Measurements from ENCODE around the gene STXBP3. TPM values are rescaled to one million over a fixed set of nuclear protein-coding genes. Genes with fewer than 3 reads are reported as not detected.

STXBP3 gene
- polyA plus RNA-seq, 2 of the 4 experiments (the other 2 are of a cell fraction) = 30.4 to 44.8 TPM

DNA sequence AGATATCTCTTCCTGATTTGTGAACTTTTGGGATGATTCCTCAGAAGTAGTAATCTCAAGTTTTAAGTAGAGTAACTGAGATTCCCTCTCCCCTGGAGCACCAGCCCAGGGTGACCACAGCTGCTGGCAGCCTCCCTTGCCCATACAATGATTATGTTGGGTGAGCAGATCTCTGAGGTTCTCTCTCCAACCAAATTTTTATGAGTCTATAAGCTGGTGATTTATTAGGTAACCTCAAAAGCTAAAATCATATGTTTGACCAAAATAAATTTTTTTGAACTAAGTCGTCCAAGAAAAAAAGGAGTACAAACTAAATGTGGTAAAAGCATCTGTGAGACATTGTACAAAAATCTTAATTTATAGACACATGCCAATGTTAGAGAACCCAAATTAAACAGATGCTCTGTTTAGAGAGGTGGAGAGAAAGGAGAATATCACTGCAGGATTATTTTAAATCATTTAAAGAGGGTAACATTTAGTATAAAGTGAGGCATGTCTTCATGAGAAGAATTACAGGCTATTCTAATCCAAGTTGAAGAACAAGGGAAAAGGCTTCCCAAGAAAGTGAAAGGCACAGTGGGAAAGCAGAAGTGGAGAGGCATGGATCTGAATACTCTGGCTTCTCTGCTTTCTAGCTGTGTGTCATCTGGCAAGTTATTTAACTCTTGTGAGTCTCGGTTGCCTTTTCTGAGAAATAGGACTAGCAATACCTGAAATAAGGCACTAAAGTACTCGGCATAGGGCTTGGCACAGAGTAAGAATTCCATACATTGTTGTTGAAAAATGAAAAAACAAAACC lies 107.9 kb downstream of the STXBP3 start:
- FAIRE-seq = no peak
- H3K4me1 ChIP-seq = no peaks in the 10 kb centered on the region
- no peak for ATAC-seq
- no peaks in the 10 kb centered on the region for H3K9me3 ChIP-seq
- ChIA-PET CTCF (interaction anchor here (1.3 kb wide), 1 partner anchor 25 kb away, joined by 3 read pairs; no protein-coding TSS in a partner anchor), POLR2A (no interaction called here)
- DNase-seq (ENCODE audit: low read depth in 1 of 2, low spot score in 1 of 2) = no peak
- H3K27ac ChIP-seq = no peak overlapping the region
- WGBS (ENCODE audit: missing lambda C conversion rate) = 37% methylated on average over 3 of the region's 3 CpGs
- no peak for TF ChIP-seq SREBF2 (IDR thresholded peaks at IDR 0.05)
- no peak for TF ChIP-seq POLR2A (IDR thresholded peaks at IDR 0.05; ENCODE audit: low read length)
- no peak for TF ChIP-seq RARB (CRISPR knock-in tag; IDR thresholded peaks at IDR 0.05)
- TF ChIP-seq HOXB13 (CRISPR knock-in tag; IDR thresholded peaks at IDR 0.05; ENCODE audit: low read depth) = no peak
- no peak for TF ChIP-seq TFCP2L1 (CRISPR knock-in tag; IDR thresholded peaks at IDR 0.05)
- no peak for TF ChIP-seq HDAC2 (IDR thresholded peaks at IDR 0.05)
- TF ChIP-seq CHD2 (IDR thresholded peaks at IDR 0.05; ENCODE audit: low read length, partially characterized antibody) = no peak
- TF ChIP-seq NFE2L2 (conservative IDR thresholded peaks at IDR 0.05; ENCODE audit: low read length) = no peak
- TF ChIP-seq, protein P1, sequence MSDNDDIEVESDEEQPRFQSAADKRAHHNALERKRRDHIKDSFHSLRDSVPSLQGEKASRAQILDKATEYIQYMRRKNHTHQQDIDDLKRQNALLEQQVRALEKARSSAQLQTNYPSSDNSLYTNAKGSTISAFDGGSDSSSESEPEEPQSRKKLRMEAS (IDR thresholded peaks at IDR 0.05) = no peak
- no peak for TF ChIP-seq CEBPB (IDR thresholded peaks at IDR 0.05)
- no peak for TF ChIP-seq CHD4 (IDR thresholded peaks at IDR 0.05; ENCODE audit: borderline replicate concordance)
- TF ChIP-seq HOXA7 (CRISPR knock-in tag; IDR thresholded peaks at IDR 0.05) = no peak
- no peak overlapping the region for H3K4me2 ChIP-seq
- H3K4me3 ChIP-seq = no peak overlapping the region

DNA sequence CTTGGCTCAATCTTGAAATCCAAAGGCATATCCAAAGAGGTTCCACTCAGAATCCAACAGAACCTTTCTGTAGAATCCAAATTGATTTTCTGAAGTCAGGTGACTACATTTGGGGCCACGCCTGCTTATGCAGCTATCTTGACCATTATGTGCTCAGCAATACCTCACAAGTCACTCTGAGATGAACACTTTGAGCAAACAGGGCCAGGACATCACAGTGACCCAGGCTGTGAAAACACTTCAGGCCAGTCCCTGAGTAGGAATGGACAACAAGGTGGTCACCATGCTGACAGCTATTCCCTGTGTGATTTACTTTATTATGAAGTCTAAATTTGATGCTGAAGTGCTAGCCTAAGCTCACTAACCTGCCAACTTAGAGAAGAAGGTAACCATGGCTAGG lies 110.5 kb downstream of the STXBP3 start, which contains the start of gene AKNAD1:
TSS of gene AKNAD1 (minus strand) at position 101 of the 400 bp plus-strand sequence. CDS start 4,430 bp downstream, outside the sequence.
- Histone ChIP-seq H3K4me1 (no peaks in the 10 kb centered on the region), H3K9me3 (no peaks in the 10 kb centered on the region), H3K4me3 (no peak within 1 kb of the TSS), H3K27ac (no peak within 1 kb of the TSS), H3K4me2 (no peak within 1 kb of the TSS)
- WGBS (ENCODE audit: missing lambda C conversion rate) = 25% methylated on average over 1 of the region's 1 CpG
- no peak for TF ChIP-seq CEBPB (IDR thresholded peaks at IDR 0.05)
- TF ChIP-seq HOXB13 (CRISPR knock-in tag; IDR thresholded peaks at IDR 0.05; ENCODE audit: low read depth) = no peak
- TF ChIP-seq, protein P2, sequence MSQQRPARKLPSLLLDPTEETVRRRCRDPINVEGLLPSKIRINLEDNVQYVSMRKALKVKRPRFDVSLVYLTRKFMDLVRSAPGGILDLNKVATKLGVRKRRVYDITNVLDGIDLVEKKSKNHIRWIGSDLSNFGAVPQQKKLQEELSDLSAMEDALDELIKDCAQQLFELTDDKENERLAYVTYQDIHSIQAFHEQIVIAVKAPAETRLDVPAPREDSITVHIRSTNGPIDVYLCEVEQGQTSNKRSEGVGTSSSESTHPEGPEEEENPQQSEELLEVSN (IDR thresholded peaks at IDR 0.05; ENCODE audit: borderline replicate concordance, low read depth) = no peak
- TF ChIP-seq EHF (CRISPR knock-in tag; IDR thresholded peaks at IDR 0.05) = no peak
- TF ChIP-seq, protein P3, sequence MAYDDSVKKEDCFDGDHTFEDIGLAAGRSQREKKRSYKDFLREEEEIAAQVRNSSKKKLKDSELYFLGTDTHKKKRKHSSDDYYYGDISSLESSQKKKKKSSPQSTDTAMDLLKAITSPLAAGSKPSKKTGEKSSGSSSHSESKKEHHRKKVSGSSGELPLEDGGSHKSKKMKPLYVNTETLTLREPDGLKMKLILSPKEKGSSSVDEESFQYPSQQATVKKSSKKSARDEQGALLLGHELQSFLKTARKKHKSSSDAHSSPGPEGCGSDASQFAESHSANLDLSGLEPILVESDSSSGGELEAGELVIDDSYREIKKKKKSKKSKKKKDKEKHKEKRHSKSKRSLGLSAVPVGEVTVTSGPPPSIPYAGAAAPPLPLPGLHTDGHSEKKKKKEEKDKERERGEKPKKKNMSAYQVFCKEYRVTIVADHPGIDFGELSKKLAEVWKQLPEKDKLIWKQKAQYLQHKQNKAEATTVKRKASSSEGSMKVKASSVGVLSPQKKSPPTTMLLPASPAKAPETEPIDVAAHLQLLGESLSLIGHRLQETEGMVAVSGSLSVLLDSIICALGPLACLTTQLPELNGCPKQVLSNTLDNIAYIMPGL (CRISPR knock-in tag; IDR thresholded peaks at IDR 0.05; ENCODE audit: borderline replicate concordance) = no peak
- no peak for TF ChIP-seq TFCP2L1 (CRISPR knock-in tag; IDR thresholded peaks at IDR 0.05)
- TF ChIP-seq HDAC2 (IDR thresholded peaks at IDR 0.05) = no peak
- TF ChIP-seq CHD4 (IDR thresholded peaks at IDR 0.05; ENCODE audit: borderline replicate concordance) = no peak
- TF ChIP-seq POLR2A (IDR thresholded peaks at IDR 0.05; ENCODE audit: low read length) = no peak
- TF ChIP-seq POLR2AphosphoS2 (conservative IDR thresholded peaks at IDR 0.05; ENCODE audit: low read length) = no peak
- TF ChIP-seq ESRRA (IDR thresholded peaks at IDR 0.05; ENCODE audit: borderline replicate concordance, low read length) = no peak
- TF ChIP-seq KDM1A (IDR thresholded peaks at IDR 0.05; ENCODE audit: low read depth) = no peak
- TF ChIP-seq NPAS2 (CRISPR knock-in tag; IDR thresholded peaks at IDR 0.05; ENCODE audit: borderline replicate concordance) = no peak
- no peak for TF ChIP-seq PHF8 (IDR thresholded peaks at IDR 0.05; ENCODE audit: borderline replicate concordance, low read depth)
- TF ChIP-seq RCOR1 (IDR thresholded peaks at IDR 0.05; ENCODE audit: low read depth, low read length) = no peak
- no peak for TF ChIP-seq MYC (IDR thresholded peaks at IDR 0.05; ENCODE audit: borderline replicate concordance, low read length)
- no peak for TF ChIP-seq FOSL2 (IDR thresholded peaks at IDR 0.05)
- no peak for TF ChIP-seq FOSL2 (CRISPR knock-in tag; IDR thresholded peaks at IDR 0.05)
- TF ChIP-seq, protein P4, sequence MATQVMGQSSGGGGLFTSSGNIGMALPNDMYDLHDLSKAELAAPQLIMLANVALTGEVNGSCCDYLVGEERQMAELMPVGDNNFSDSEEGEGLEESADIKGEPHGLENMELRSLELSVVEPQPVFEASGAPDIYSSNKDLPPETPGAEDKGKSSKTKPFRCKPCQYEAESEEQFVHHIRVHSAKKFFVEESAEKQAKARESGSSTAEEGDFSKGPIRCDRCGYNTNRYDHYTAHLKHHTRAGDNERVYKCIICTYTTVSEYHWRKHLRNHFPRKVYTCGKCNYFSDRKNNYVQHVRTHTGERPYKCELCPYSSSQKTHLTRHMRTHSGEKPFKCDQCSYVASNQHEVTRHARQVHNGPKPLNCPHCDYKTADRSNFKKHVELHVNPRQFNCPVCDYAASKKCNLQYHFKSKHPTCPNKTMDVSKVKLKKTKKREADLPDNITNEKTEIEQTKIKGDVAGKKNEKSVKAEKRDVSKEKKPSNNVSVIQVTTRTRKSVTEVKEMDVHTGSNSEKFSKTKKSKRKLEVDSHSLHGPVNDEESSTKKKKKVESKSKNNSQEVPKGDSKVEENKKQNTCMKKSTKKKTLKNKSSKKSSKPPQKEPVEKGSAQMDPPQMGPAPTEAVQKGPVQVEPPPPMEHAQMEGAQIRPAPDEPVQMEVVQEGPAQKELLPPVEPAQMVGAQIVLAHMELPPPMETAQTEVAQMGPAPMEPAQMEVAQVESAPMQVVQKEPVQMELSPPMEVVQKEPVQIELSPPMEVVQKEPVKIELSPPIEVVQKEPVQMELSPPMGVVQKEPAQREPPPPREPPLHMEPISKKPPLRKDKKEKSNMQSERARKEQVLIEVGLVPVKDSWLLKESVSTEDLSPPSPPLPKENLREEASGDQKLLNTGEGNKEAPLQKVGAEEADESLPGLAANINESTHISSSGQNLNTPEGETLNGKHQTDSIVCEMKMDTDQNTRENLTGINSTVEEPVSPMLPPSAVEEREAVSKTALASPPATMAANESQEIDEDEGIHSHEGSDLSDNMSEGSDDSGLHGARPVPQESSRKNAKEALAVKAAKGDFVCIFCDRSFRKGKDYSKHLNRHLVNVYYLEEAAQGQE (IDR thresholded peaks at IDR 0.05) = no peak
- no peak for TF ChIP-seq NFE2L2 (conservative IDR thresholded peaks at IDR 0.05; ENCODE audit: low read length)
- POLR2A ChIA-PET = no interaction called here
- FAIRE-seq = no peak
- ATAC-seq = no peak
- no peak for DNase-seq (ENCODE audit: low read depth in 1 of 2, low spot score in 1 of 2)
- CTCF ChIA-PET = interaction anchor here (0.9 to 1.4 kb wide), 3 partner anchors 27 to 41 kb away, joined by 3 to 4 read pairs (median 3); no protein-coding TSS in a partner anchor
